HG02870 (cell line): ENCODE data around the gene ELK3.

ENCODE experiments used
- ATAC-seq: cut with Tn5 transposase; IDR thresholded peaks from one replicate; pipeline ENCODE4 v1.9.1; 2021; ENCODE audit warnings: mild to moderate bottlenecking, moderate library complexity; ENCODE audit not compliant: unreplicated experiment

Gene ELK3

DNA sequence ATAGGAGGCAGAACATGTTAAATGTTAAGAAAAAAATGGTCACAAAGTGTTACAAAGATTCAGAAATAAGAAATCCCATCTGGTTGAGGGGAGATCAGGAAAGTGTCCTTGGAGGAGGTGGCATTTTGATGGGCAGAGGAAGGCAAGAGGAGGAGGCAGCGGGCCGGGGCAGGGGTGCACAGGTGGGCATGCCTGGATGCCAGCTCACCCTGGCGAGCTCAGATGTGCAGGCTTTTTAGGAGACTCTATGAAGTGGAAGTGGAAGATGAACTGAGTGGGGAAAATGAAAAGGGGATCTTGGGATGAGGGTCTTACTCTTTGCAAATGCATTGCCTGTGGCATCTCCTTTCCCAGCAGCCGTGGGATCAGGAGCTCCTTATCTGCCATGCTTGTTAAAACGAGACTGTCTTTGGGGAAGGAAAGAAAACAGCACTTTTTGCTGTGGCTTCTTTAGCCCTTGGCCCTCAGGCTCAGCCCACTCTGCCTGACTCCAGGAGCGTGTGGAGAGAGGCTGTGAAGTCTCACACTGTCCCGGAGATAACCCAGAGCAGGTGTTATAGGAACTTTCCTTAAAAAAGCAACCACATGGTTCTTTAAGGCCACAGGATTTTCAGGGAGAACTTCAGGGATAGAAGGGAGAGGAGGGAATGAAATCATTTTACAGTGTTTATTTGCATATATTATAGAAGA lies 62.6 kb downstream of the ELK3 start:
- no peak for ATAC-seq

DNA sequence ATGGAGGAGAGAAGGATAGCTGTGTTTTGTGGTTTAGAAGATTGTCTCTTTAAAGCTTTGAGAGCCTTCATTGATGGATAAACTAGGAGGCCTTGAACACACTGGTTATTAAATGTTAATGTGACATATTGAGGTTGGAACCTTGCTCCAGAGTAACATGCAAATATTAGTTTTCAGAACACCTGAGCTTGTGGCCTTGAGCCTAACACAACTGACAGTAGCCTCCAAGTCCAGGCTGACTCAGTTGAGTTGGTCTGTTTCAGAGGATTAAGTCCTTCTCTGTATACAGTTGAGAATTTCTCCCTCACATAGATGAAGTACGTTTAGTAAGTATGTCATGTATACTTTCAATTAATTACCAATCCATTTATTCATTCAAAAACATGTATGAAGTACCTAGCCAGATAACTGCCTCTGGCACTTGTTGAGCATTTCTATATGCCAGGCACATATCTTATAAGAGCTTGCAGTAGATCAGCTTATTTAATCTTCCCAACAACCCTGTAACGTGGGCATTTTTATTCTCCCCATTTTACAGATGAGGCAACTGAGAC lies 63.5 kb downstream of the ELK3 start:
- ATAC-seq, result no peak

DNA sequence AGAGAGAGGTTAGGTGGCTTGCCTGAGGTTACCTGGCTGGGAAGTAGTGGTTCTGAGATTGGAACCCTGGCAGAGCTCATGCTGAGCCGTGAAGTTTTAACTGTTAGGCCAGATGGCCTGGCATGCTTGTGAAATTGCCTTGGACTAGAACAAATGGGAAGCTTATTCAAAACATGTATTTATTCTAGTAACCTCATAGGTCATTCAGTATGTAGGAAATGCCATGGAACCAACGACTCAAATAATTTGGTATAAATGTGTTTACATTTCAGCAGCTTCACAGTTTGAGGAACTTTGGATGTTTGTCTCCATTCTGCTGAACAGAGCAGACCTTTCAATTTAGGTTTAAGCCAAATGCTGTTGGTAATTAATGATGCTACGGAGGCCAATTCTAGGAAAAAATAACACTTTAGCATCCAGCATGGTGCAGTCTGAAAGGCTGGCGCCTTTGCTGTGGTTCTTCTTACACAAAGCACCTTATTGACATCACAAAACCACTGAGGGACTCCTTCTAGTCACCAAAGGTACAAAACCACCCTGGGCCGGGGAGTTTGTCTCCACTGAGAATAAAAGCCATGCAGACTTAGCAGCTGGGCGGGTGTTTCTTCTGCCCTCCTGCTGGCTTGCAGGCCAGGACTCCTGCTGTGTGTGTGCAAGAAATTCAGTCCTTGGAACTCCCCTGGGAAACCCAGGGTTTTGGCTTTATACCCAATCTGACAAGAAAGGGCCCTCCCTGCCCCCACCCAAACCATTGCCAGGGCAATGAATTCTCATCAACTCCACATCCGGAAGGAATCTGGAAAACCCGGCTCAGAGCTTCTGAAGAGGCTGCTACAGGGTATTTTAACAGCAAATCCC lies 64.2 kb downstream of the ELK3 start:
- ATAC-seq, result no peak

DNA sequence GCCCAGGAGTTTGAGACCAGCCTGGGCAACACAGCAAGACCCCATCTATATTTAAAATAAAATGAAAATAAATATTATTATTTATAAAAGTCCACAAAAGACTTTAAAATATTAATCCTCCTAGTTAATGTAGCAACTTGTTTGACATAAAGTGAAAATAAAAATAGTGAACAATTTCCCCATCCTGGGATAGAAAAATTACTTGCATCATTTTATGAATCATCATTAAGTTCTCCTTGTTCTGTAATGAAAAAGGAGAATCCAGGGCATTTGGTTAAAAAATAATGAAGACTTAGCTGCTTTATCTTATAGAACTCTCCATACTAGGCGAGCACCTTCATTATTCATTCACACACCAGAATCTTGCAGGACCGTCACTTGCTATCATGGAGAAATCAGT lies 66.1 kb downstream of the ELK3 start:
- no peak for ATAC-seq

DNA sequence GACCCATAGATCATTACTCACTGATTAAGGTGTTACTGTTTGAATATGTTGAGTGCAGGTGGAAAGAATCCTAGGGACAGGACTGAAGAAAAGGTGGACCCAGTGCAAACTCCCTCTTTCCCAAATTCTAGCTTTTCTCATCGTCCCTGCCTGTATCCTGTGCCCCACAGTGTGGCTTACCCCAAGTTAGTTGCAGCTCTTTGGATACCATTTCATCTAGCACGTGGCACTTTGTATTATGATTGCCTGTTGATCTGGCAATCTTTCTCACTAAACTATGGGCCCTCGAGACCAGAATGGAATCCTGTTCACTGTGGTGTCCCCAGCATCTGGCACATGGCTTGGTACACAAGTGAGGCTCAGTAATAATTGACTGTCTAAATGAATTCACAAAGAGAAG lies 66.5 kb downstream of the ELK3 start:
- ATAC-seq, result no peak

DNA sequence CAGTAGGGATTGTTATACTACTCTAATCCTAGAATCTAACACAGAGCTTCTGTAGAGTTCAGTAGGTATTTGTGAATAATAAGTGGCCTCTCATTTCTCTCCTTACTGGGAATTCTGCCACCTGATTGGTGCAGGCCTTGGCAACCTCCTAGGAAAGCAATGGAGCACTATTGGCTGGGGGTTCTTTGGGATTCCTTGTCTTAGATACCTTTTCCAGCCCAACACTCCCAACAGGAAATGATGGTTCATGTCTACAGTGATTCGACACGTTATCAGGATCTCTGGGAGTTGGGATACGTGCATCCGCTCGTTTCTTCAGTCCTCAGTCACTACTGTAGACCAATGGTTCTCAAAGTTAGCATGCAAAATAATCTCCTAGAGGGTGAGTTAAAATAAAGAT lies 67.4 kb downstream of the ELK3 start:
- no peak for ATAC-seq

DNA sequence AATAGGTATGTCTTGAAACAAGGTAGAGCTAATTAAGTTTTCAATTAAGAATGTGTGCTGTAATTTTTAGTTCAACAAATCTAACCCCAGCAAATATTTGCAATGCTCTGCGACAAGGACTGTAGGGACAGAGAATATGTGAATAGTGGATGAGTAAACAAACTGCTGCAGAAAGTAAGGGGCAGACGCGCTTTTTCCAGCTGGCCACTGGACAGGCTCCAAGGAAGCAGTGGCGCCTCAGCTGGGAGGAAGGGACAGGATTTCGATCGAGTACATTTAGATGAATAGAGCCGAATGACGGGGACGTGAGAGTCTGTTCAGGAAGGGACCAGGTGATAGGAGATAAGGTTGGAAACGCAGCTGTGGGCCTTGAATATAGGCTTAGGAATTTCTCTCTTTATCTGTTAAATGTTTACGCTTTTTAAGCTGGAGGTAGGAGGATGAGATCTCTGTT lies 69.3 kb downstream of the ELK3 start:
- no peak for ATAC-seq

DNA sequence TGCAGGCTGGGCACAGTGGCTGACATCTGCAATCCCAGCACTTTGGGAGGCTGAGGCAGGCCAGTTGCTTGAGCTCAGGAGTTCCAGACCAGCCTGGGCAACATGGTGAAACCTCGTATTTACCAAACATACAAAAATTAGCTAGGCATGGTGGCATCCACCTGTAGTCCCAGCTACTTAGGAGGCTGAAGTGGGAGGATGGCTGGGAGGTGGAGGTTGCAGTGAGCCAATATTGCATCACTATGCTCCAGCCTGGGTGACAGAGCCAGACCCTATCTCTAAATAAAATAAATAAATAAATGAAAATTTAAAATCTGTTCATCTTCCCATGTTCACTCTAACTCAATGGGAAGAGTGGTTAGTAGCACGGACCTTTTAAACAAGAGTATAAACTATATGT lies 71.2 kb downstream of the ELK3 start:
- ATAC-seq, result no peak

DNA sequence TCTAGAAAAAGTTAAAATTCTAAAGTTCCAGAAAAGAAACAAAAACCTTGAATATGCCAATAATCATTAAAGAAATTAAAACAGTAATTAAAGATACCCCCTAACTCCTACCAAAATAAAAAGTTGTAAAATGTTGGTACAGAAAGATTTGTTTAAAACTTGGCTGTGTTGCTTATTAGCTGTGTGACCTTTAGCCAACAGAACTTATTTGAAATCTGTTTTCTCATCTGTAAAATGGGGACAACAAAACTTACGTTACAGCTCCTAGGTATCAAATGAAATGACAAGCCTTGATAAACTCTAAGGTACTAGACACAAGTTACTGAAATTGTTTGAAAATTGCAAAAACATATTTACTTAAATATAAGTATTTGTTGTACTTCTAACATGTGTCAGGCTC lies 71.7 kb downstream of the ELK3 start:
- no peak for ATAC-seq

DNA sequence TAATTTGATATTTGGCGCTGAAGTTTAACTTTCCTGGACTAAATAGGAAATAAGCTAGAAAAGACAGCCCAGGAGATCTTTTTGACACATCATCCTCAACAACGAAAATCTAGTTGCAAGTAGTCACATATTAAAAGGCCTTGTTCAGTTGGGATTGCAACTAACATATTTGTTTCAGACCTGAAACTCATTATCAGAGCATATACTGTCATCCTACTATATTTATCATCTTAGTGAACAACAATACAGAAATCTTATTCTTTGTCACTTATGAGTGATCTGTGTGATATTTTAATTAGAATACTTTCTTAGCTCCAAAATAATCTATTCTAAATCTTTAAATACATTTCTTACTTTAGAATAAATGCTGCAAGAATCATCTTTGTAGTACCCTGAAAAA lies 72.1 kb downstream of the ELK3 start:
- ATAC-seq, result no peak

DNA sequence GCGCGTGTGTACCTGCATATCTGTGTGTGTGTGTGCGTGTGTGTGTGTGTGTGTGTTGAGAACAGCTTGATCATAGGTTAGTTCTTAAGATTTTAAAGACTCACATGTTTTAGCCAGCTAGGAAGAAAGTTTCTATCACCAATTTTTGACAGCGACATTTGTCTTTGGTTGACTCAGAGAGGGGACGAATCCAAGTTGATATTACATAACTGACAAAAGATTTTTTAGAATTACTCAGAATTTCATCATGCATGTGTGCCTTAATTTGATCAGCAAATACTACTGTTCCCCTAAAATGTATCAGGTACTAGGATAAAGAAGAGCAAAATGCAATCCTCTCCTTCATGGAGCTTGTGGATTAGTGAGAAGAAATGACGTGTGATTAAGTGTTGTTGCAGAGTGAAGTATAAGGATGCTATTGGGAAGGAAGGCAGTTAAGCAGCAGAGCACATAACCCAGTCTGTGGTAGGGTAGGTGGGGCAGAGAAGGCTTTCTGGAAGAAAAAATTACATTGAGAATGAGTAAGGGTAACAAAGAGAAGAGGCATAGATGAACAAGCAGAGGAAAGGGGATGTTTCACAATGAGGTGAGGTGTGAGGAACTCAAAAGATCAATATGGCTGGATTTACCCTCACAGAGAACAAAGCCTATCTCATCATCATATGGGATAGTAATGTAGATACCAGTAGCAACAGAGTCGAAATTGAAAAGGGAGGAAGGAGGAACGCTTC lies 77.5 kb downstream of the ELK3 start:
- ATAC-seq, result no peak

DNA sequence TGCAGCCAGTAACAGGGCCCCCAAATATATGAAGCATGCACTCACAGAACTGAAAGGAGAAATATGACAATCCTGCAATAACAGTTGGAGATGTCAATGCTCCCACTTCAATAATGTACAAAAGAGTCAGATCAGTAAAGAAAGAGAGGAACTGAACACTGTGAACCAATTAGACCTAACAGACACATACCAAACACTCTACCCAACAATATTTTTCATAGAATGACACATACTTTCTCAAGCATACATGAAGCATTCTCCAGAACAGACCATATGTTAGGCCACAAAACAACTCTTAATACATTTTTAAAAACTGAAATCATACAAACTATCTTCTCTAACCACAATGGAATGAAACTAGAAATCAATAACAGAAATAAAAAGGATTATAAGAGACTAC lies 80.2 kb downstream of the ELK3 start:
- peak; percentile 85 for ATAC-seq

DNA sequence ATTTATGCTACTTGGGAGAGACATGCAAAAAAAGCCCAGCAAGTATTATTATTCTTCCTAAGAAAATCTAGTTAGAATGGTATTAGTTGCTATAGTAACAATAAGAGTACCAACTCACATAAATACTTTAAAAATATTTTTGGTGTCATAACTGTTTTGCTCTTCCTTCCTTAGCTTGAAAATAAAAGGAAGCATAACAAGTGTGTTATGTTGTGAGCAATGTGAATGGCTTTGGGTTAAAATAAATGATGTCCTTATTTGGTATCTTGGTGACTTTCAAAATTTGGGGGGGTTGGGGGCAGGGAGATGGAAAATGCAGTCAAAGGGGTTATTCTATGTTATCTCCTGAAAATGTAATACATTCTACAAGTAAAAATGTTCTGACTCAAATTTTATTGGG lies 91.0 kb downstream of the ELK3 start:
- no peak for ATAC-seq

DNA sequence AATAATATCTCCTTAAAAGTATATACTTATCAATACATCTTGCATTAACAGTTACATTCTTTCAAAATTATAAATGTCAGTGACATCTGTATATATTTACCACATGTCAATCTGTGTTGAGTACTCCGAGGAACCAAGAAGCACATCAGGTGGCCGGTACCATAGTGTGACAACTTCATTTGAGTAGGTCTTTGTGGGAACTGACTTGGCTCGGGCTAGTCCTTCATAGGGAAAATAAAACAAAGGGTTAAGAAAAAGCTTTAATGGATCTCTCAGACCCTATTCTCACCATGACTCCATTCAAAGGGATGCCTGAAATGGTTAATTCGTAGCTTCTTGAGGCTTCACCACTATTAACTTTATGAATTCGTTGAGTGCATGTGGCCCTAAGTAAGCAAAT lies 94.9 kb downstream of the ELK3 start:
- no peak for ATAC-seq

DNA sequence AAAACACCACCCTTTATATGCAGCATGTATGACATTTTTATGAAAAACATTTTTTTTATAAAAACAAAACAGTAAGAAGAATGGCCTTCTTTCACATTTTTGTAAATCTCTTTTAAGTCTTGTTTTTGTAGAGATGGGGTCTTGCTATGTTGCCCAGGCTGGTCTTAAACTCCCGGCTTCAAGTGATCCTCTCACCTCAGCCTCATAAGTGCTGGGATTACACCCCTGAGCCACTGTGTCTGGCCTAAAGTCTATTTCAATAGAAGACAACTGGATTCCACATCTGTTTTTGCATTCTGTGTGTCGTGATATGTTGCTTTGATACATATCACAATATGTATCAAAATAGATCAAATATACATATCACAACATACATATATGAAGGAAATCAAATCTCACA lies 98.9 kb downstream of the ELK3 start:
- ATAC-seq, result no peak

DNA sequence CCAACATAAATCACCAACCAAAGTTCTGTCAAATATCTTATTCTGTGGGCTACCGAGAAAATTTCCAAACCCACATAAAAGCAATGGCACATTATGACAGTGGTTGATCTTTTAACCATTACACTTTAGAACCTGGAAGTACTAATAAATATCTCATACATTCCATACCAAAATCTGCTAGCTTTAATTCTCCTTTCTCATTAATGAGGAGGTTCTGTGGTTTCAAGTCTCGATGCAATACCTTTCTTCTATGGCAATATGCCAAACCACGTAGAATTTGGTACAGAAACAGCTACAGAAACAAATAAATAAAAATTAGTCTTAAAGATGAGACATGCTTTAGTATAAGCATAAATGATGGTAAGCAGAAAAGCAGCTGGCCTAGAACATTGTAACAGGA lies 100.7 kb downstream of the ELK3 start:
- no peak for ATAC-seq

DNA sequence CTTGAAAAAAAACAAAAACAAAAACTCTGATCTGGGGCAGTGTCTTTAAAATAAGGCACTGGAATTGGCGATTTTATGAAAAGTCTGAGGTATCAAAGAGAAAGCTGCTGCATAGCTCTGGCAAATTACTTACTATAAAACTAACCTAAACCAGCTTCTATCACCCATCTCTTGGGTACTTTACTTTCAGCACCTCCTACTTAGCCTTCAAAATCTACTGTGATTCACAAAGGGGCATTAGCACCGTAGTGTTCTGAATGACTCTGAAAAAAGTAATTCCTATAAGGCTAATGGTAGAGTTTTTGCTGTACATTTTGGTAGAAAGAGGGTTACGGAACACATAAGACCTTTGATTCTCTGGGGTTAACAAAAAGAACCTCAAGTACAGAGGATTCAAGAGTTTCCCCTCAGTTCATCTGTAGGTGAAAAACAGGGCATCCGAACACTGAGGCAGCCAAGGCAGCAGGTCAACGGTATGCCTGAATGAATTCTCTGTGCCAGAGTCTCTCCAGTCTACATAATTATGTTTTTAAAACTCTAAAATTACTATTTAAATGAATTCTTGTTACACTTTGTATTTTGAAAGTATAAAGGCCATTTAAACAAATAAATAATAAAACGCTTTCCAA lies 101.5 kb downstream of the ELK3 start:
- no peak for ATAC-seq

DNA sequence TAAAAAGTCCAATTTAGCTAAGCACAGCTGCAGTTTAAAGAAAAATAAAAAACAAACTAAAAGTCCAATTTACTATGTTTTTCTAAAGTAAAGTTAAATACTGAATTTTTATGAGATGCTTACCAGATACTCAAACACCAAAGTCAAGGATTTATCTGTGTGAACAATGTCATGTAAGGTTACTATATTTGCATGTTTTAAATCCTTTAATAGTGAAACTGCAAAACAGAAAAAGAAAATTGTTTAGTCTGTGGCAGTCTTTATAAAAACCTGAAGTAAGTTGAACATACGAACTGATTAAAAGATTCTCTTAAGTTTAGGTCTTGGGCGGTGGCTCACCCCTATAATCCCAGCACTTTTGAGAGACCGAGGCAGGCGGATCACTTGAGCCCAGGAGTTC lies 103.3 kb downstream of the ELK3 start:
- no peak for ATAC-seq

DNA sequence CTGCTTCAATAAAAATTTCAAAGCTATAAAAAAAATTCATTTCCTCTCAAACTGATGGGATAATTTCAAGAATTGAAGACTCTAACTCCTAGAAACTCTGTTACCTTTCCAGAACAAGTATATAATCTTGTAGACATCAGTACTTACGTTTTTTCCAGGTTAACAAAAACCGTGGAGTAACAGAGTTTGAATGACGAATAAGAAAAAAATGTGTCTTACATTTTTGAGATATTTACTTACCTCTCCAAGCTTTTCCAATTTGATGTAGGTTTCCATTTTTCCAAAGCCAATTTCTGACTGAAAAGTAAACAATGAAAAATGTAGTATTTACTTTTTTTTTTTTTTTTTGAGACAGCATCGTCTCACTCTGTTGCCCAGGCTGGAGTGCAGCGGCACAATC lies 105.9 kb downstream of the ELK3 start:
- ATAC-seq, result no peak

DNA sequence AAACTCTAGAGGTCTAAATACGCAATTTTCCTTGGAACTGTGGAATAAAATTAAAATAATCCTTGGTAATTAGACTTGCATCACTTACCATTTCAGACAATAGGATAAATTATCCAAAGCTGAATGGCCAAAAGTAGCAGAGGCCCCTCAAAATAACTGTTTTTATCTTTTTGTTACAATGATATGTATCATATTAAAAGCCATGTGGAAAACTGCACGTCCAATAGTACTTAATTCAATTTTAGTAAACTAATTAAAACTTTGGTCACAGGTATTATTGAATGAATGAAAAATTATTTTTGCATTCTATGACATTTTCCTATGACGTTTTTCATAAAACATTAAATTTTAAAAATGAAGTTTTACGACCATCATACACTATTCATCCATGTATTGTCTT lies 107.6 kb downstream of the ELK3 start:
- no peak for ATAC-seq

DNA sequence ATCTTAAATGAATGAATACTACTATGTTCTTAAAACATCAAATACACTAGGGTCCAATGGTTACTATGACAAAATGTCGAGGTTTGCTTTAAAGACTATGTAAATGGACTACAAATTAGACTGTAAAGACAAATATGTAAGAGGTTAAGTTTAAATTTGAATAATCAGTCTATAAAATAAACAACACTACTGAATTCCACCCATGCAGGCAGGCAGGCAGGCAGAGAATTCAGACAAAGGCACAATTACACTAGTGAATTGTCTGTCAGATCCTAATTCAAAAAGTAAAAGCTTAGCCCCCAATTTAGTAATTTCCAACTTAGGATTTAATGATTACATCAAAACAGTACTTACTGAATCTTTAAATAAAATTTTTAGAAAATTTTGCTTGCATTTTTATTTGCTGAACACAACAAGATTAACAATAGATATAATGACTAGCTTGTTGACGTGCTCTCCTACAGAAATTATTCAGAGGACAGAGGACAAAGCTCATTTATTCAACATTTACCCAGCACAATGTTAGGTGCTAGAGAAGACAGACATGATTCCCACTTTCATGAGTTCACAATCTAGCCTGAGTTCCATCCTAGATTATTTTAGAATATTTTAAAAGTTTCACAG lies 108.6 kb downstream of the ELK3 start:
- no peak for ATAC-seq
